Lung (tissue), 12 donors: ENCODE measurements around the gene CCDC15. TPM values are rescaled to one million over a fixed set of nuclear protein-coding genes. Genes with fewer than 3 reads are reported as not detected.

Source experiments
- ATAC-seq: fragments of 200-7000 bp; cut with Tn5 transposase; one replicate; pipeline ENCODE4 v1.9.1; 2020; ENCODE audit warnings: moderate number of reproducible peaks; ENCODE audit not compliant: insufficient read depth, low FRiP score
- DNase-seq, 3 donors: peaks; one replicate each; pipeline ENCODE4 v3.0.0-alpha.2; 2013 to 2017
- H3K27ac ChIP-seq, 2 donors: one replicate each; pipeline ENCODE4 v1.5.1; 2013; ENCODE audit warnings: mild to moderate bottlenecking in 2 of 2, moderate library complexity in 2 of 2, control low read depth in 1 of 2, inconsistent platforms in 1 of 2, low read depth in 1 of 2, low read length in 1 of 2
- H3K27me3 ChIP-seq, 3 donors: one replicate each; pipeline ENCODE4 v1.5.1; 2013; ENCODE audit warnings: low read length in 2 of 3; ENCODE audit not compliant: control insufficient read depth in 3 of 3, insufficient read depth in 3 of 3
- H3K36me3 ChIP-seq, 4 donors: one replicate each; pipeline ENCODE4 v1.5.1; 2013; ENCODE audit warnings: low read length in 4 of 4, mild to moderate bottlenecking in 1 of 4, moderate library complexity in 1 of 4; ENCODE audit not compliant: control insufficient read depth in 4 of 4, insufficient read depth in 4 of 4
- H3K4me1 ChIP-seq, 5 donors: one replicate each; pipeline ENCODE4 v1.5.1; 2013; ENCODE audit warnings: low read length in 5 of 5, mild to moderate bottlenecking in 2 of 5, moderate library complexity in 1 of 5; ENCODE audit not compliant: control insufficient read depth in 5 of 5, insufficient read depth in 5 of 5
- H3K4me3 ChIP-seq: one replicate; pipeline ENCODE4 v1.5.1; 2013; ENCODE audit warnings: mild to moderate bottlenecking, control low read depth, moderate library complexity
- H3K9ac ChIP-seq, 2 donors: one replicate each; pipeline ENCODE4 v1.5.1; 2013; ENCODE audit warnings: low read length in 2 of 2, control low read depth in 1 of 2; ENCODE audit not compliant: insufficient read depth in 1 of 2
- H3K9me3 ChIP-seq, 4 donors: one replicate each; pipeline ENCODE4 v1.5.1; 2013; ENCODE audit warnings: low read length in 3 of 4, mild to moderate bottlenecking in 1 of 4, moderate library complexity in 1 of 4; ENCODE audit not compliant: control insufficient read depth in 4 of 4, insufficient read depth in 3 of 4
- CTCF ChIP-seq: IDR thresholded peaks from 2 replicates; pipeline ENCODE4 v1.5.1; 2012; ENCODE audit warnings: mild to moderate bottlenecking; ENCODE audit errors: control extremely low read depth, extremely low read depth
- WGBS, 2 donors: extraction: QIAGEN DNeasy Blood & Tissue Kit; methylation state at CpG; one replicate each; pipeline ENCODE4 v1.1.7; 2013; 5-methylcytosine and 5-hydroxymethylcytosine counted together
- polyA plus RNA-seq, 2 donors: library from polyadenylated mRNA; stranded (reverse); fragments of 200-250 nt; gene quantifications; one replicate each; pipeline ENCODE4 v1.2.1, GENCODE V29; 2013
- total RNA-seq, 2 donors: library from RNA; depleted of rRNA in 1 of 2; stranded (reverse); fragments of >200 nt in 1 of 2; gene quantifications; one replicate each; pipeline ENCODE4 v1.2.1, GENCODE V29; 2014 to 2021
- donor health status: control.
- donor health status: control.
- donor health status: Bipolar disorder and iron deficiency.
- donor health status: healthy.
- donor health status: DM: yes; HTN: yes; CAD: no.

The CCDC15 gene
- total and polyA plus RNA-seq, 4 donors, result 0.65 to 5.1 (median 1.1) TPM

- TF ChIP-seq CTCF, result no peak
- WGBS, 2 donors, result 88 to 91% methylated on average over 18 of the region's 18 CpGs
- Histone ChIP-seq H3K27me3 (peaks cover 0 to 4% (median 0%) of the 10 kb centered on the region in 3 donors), H3K4me3 (no peak within 1 kb of the TSS), H3K9ac (no peak within 1 kb of the TSS), H3K4me1 (peaks cover 0 to 7% (median 2%) of the 10 kb centered on the region in 5 donors), H3K36me3 (no peaks in the 10 kb centered on the region), H3K27ac (no peak within 1 kb of the TSS), H3K9me3 (no peaks in the 10 kb centered on the region)
- ATAC-seq, result no peak
- DNase-seq, result no peak
Observed at GRCh38 chr11:124935548-124936514, 18.2 kb upstream of the CCDC15 start, which contains the start of gene HEPACAM. Gene HEPACAM, minus strand, starts transcription at chr11:124936047. Its CDS starts 41 bp downstream, at chr11:124936006.

GRCh38 chr11:124937336-124937935 is 16.6 kb upstream of the CCDC15 start:
- Histone ChIP-seq H3K27me3 (peaks cover 0 to 4% (median 0%) of the 10 kb centered on the region in 3 donors), H3K9ac (no peak overlapping the region), H3K36me3 (no peaks in the 10 kb centered on the region), H3K27ac (no peak overlapping the region), H3K4me1 (peaks cover 0 to 7% (median 2%) of the 10 kb centered on the region in 5 donors), H3K9me3 (no peaks in the 10 kb centered on the region), H3K4me3 (no peak overlapping the region)
- WGBS, 2 donors, result 84 to 93% methylated on average over 3 of the region's 3 CpGs
- TF ChIP-seq CTCF, result no peak
- ATAC-seq (no peak), DNase-seq (no peak)

GRCh38 chr11:124938206-124938765 is 15.7 kb upstream of the CCDC15 start:
- no peak for ATAC-seq
- Histone ChIP-seq H3K27me3 (peaks cover 0 to 4% (median 0%) of the 10 kb centered on the region in 3 donors), H3K4me3 (no peak overlapping the region), H3K27ac (no peak overlapping the region), H3K9ac (no peak overlapping the region), H3K36me3 (no peaks in the 10 kb centered on the region), H3K4me1 (peaks cover 0 to 7% (median 2%) of the 10 kb centered on the region in 5 donors), H3K9me3 (no peaks in the 10 kb centered on the region)
- no peak for TF ChIP-seq CTCF
- 69 to 85% methylated on average over 6 of the region's 6 CpGs for WGBS, 2 donors
- no peak for DNase-seq
